HEK293T (cell line): ENCODE measurements around the gene PAGR1.

Experiments used
- BHLHE40 ChIP-seq: fragments of 450-650 bp; IDR thresholded peaks from 2 replicates; pipeline ENCODE4 v1.6.1; 2016; ENCODE audit warnings: mild to moderate bottlenecking, moderate library complexity, borderline replicate concordance
- ELF4 ChIP-seq: fragments of 450-650 bp; IDR thresholded peaks from 2 replicates; pipeline ENCODE4 v1.6.1; 2017; ENCODE audit warnings: antibody characterized with exemption
- FOXK2 ChIP-seq: fragments of 450-650 bp; IDR thresholded peaks from 2 replicates; pipeline ENCODE4 v1.6.1; 2016; ENCODE audit warnings: mild to moderate bottlenecking
- L3MBTL2 ChIP-seq: fragments of 450-650 bp; conservative IDR thresholded peaks from 2 replicates; pipeline ENCODE4 v1.6.1; 2016; ENCODE audit warnings: mild to moderate bottlenecking
- SUZ12 ChIP-seq: fragments of 450-650 bp; IDR thresholded peaks from 2 replicates; pipeline ENCODE4 v1.6.1; 2016; ENCODE audit warnings: mild to moderate bottlenecking
- ZNF384 ChIP-seq: fragments of 450-650 bp; IDR thresholded peaks from 2 replicates; pipeline ENCODE4 v1.6.1; 2016

DNA sequence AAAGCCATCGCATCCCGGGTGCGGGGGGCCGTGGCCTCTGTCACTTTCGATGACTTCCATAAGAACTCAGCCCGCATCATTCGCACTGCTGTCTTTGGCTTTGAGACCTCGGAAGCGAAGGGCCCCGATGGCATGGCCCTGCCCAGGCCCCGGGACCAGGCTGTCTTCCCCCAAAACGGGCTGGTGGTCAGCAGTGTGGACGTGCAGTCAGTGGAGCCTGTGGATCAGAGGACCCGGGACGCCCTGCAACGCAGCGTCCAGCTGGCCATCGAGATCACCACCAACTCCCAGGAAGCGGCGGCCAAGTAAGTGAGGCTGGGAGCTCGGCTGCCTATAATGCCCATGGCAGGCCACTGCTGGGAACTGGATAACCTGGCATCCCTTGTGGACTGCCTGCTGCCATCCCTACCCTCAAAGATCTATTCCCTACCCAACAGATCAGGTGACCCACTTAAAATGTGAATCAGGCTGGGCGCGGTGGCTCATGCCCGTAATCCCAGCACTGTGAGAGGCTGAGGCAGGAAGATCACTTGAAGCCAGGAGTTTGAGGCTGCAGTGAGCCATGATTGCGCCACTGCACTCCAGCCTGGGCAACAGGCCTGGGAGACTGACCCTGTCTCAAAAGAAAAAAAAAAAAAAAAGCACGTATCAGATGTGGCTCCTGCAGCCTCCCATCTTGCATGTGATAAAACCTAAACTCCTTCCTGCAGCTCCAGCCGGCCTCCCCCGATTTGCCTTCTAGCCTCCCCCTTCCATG, 28.8 kb downstream of the PAGR1 start:
- TF ChIP-seq L3MBTL2 (no peak), BHLHE40 (no peak), ELF4 (no peak), SUZ12 (no peak), ZNF384 (no peak), FOXK2 (no peak)
